Vagina (tissue), 2 donors: ENCODE data around the gene COBL. TPM values are rescaled to one million over a fixed set of nuclear protein-coding genes. Genes with fewer than 3 reads are reported as not detected.

Experiments
- DNase-seq, 2 donors: peaks; one replicate each; pipeline ENCODE4 v3.0.0-alpha.2; 2017; ENCODE audit errors: extremely low spot score in 2 of 2
- H3K27ac ChIP-seq: fragments of 200-600 bp; sonication (generic); one replicate; pipeline ENCODE4 v1.5.1; 2019
- H3K27me3 ChIP-seq: fragments of 200-600 bp; sonication (generic); one replicate; pipeline ENCODE4 v1.5.1; 2019
- H3K36me3 ChIP-seq, 2 donors: fragments of 200-600 bp; sonication (generic); one replicate each; pipeline ENCODE4 v1.5.1; 2017 to 2019
- H3K4me1 ChIP-seq: fragments of 200-600 bp; sonication (generic); one replicate; pipeline ENCODE4 v1.5.1; 2019
- H3K4me3 ChIP-seq, 2 donors: fragments of 200-600 bp; sonication (generic); 1 replicate in 1 of 2; 2 replicates in 1 of 2; pipeline ENCODE4 v1.5.1; 2016 to 2019
- H3K9me3 ChIP-seq: fragments of 200-600 bp; sonication (generic); one replicate; pipeline ENCODE4 v1.5.1; 2019
- POLR2A ChIP-seq, 2 donors: fragments of 450-650 bp; IDR thresholded peaks; one replicate each; pipeline ENCODE4 v1.6.1; 2017; ENCODE audit warnings: antibody characterized with exemption in 2 of 2, mild to moderate bottlenecking in 2 of 2, moderate library complexity in 2 of 2
- POLR2AphosphoS5 ChIP-seq, 2 donors: sonication (generic); formaldehyde crosslinking; IDR thresholded peaks; one replicate each; pipeline ENCODE4 v1.9.0; 2017; ENCODE audit warnings: antibody characterized with exemption in 2 of 2, mild to moderate bottlenecking in 2 of 2, low read depth in 1 of 2; ENCODE audit not compliant: insufficient read depth in 1 of 2
- intact Hi-C: fragments of 100-400 bp; cut with DNase I; formaldehyde crosslinking; loops from one replicate; pipeline ENCODE4 v1.15.1; 2023
- total RNA-seq: library from RNA; depleted of rRNA; stranded (reverse); fragments of >200 nt; gene quantifications from one replicate; pipeline ENCODE4 v1.2.3, GENCODE V29; 2016
- TF ChIP-seq, protein P1 (sequence below), 3 experiments: fragments of 450-650 bp in 2 of 3; fragments of 200-600 bp in 1 of 3; sonication (generic) in 1 of 3; IDR thresholded peaks; one replicate each; pipeline ENCODE4 v1.5.1; 2017 to 2019; ENCODE audit warnings: antibody characterized with exemption in 3 of 3, mild to moderate bottlenecking in 2 of 3, moderate library complexity in 2 of 3

The COBL gene
- total RNA-seq, 1 donor from 2014 or later: 9.3 TPM

DNA sequence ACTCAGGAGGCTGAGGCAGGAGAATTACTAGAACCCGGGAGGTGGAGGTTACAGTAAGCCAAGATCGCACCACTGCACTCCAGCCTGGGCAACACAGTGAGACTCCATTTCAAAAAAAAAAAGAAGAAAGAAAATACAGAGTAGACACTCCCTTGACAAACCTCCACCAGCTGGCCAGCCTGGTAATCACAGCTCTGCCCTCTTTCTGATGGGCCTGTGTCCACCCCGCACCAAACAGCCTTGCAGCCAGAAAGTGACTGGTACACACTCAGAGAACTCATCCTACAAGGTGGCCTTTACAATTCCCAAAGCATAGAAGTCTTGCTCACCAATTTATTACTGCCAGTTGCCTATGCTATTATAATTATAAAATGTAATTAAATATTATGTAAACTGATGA lies 66.6 kb downstream of the COBL start:
- H3K4me1 ChIP-seq: no peaks in the 10 kb centered on the region
- no peak overlapping the region for H3K4me3 ChIP-seq
- H3K27me3 ChIP-seq: no peaks in the 10 kb centered on the region
- H3K36me3 ChIP-seq: no peaks in the 10 kb centered on the region
- TF ChIP-seq, protein P1, sequence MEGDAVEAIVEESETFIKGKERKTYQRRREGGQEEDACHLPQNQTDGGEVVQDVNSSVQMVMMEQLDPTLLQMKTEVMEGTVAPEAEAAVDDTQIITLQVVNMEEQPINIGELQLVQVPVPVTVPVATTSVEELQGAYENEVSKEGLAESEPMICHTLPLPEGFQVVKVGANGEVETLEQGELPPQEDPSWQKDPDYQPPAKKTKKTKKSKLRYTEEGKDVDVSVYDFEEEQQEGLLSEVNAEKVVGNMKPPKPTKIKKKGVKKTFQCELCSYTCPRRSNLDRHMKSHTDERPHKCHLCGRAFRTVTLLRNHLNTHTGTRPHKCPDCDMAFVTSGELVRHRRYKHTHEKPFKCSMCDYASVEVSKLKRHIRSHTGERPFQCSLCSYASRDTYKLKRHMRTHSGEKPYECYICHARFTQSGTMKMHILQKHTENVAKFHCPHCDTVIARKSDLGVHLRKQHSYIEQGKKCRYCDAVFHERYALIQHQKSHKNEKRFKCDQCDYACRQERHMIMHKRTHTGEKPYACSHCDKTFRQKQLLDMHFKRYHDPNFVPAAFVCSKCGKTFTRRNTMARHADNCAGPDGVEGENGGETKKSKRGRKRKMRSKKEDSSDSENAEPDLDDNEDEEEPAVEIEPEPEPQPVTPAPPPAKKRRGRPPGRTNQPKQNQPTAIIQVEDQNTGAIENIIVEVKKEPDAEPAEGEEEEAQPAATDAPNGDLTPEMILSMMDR (IDR thresholded peaks at IDR 0.05): no peak
- TF ChIP-seq POLR2AphosphoS5 (IDR thresholded peaks at IDR 0.05; ENCODE audit: insufficient read depth in 1 of 2, low read depth in 1 of 2): no peak
- no peak overlapping the region for H3K27ac ChIP-seq
- intact Hi-C loops: no loop called here
- DNase-seq: no peak
- no peaks in the 10 kb centered on the region for H3K9me3 ChIP-seq

DNA sequence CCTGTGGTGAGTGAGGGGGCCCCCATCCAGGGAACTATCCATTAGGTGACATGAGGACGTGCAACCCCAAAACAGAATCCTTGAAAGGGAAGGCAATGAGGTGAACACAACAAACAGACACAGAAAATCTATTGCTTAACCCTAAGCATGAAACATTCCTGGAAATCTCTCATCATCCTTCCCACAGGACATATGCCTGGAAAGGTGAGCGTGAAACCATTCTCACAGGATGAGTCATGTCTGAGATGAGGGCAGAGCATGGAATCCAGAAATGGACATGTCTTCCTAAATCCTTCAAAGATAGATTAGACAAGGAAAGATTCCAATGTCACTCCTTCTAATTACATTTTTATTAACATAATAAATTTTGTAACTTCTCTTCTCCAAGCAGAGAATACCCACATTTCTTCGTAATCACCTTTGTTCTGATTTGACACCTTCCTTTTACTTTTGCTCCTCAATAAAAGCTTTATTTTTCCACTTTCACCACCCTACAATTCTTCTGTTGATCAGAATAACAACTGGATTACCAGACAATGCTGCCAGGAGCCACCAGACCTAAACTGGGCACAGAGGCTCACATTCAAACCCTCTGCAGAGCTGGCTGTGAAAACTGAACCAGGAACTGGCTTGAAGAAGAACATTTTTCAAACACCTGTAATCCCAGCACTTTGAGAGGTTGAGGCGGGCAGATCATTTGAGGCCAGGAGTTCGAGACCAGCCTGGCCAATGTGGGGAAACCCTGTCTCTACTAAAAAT lies 67.2 kb downstream of the COBL start:
- intact Hi-C loops: no loop called here
- peak in 1 of 2 donors; percentile 34 for DNase-seq

DNA sequence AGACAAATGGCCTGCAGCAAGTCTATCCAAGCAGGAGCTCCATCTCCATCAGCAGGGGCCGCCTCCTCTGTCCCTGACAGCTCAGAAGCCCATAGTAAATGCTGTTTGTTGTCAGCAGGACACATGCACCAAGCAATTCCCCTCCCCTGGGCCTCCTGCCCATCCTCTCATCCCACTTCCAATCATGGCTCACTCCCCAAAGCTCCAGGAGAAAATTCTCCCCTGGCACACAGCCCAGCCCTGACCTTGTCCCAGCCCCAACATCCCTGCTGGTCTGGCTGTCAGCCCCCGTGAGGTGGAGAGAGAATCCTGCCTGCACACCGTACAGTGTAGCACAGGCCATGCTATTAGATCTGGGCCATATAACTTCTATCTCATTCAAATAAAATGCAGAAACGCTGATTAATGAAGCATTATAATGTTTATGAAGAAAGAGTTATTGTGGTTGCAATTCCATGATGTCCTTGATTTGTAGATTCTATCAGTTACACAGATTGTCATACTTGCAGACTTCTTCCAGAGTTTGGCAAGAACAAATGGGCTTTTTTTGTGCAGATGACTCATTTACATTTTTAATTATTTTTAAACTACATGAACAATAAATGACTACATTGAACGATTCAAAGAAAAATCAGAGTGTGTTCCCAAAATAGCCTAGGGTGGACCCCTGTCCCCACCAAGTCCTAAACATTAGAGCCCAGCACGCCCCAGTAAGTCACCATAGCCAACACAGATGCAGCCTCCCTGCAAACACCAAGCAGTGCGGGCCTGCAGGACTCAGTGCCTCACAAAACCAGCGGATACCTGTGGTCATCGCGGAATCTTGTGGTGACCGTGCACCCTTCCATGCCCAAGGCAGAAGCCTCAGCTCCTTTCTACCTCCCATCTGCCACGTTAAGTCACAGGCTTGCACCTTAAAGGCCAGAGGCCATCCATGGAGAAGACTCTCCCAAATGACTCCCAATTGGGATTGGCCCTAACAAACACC lies 70.1 kb downstream of the COBL start:
- no peak overlapping the region for H3K4me3 ChIP-seq
- no peaks in the 10 kb centered on the region for H3K36me3 ChIP-seq
- no peaks in the 10 kb centered on the region for H3K27me3 ChIP-seq
- no peak overlapping the region for H3K27ac ChIP-seq
- intact Hi-C loops: no loop called here
- peak; percentile 37 to 85 for DNase-seq
- H3K9me3 ChIP-seq: no peaks in the 10 kb centered on the region
- no peak for TF ChIP-seq POLR2A (IDR thresholded peaks at IDR 0.05)
- TF ChIP-seq POLR2AphosphoS5 (IDR thresholded peaks at IDR 0.05; ENCODE audit: insufficient read depth in 1 of 2, low read depth in 1 of 2): no peak
- TF ChIP-seq, protein P1 (IDR thresholded peaks at IDR 0.05): no peak
- H3K4me1 ChIP-seq: no peaks in the 10 kb centered on the region

More for the DNA sequence above, 67.2 kb downstream of the COBL start:
- H3K36me3 ChIP-seq: no peaks in the 10 kb centered on the region
- H3K4me3 ChIP-seq: no peak overlapping the region
- no peaks in the 10 kb centered on the region for H3K9me3 ChIP-seq
- H3K27ac ChIP-seq: no peak overlapping the region
- no peaks in the 10 kb centered on the region for H3K27me3 ChIP-seq
- no peaks in the 10 kb centered on the region for H3K4me1 ChIP-seq
- TF ChIP-seq POLR2A (IDR thresholded peaks at IDR 0.05): no peak
- no peak for TF ChIP-seq POLR2AphosphoS5 (IDR thresholded peaks at IDR 0.05; ENCODE audit: insufficient read depth in 1 of 2, low read depth in 1 of 2)
- TF ChIP-seq, protein P1 (IDR thresholded peaks at IDR 0.05): no peak

DNA sequence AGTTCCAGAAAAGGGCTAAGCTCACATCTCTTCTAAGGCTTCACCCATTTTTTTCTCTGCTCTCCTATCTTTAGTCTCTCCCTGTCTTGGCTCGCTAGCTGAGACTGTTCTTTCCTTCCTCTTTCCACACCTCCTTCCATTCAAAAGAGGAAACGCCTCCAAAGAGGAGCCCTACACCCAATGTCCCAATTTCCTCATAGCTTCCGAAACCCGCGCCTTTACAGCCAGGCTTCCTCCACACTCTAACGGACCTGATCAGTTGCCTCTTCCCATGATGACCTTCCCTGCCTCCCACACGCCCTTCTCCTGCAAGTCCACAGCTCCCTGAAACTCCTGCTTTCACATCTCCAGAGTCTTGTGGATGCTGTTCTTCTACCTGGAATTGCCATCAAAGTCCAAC lies 71.7 kb downstream of the COBL start:
- H3K36me3 ChIP-seq: no peaks in the 10 kb centered on the region
- no peak for TF ChIP-seq POLR2AphosphoS5 (IDR thresholded peaks at IDR 0.05; ENCODE audit: insufficient read depth in 1 of 2, low read depth in 1 of 2)
- no peak for TF ChIP-seq POLR2A (IDR thresholded peaks at IDR 0.05)
- TF ChIP-seq, protein P1 (IDR thresholded peaks at IDR 0.05): no peak
- peak in 1 of 2 donors; percentile 58 for DNase-seq
- H3K27ac ChIP-seq: no peak overlapping the region
- intact Hi-C loops: no loop called here
- no peaks in the 10 kb centered on the region for H3K4me1 ChIP-seq
- no peak overlapping the region for H3K4me3 ChIP-seq
- H3K9me3 ChIP-seq: no peaks in the 10 kb centered on the region
- no peaks in the 10 kb centered on the region for H3K27me3 ChIP-seq
